HK-2 (cell line): ENCODE data around the gene GATC.
A peak's percentile ranks its signal among the peaks of the same experiment; 100 is the strongest.

Experiments
- DNase-seq: peaks from one replicate; pipeline ENCODE4 v3.0.0-alpha.2; 2018; ENCODE audit not compliant: unreplicated experiment

Gene GATC

GRCh38 chr12:120445911-120446843 lies at the start of gene GATC, which contains the start of gene TRIAP1:
GATC (plus strand) TSS chr12:120446444; CDS start chr12:120446481, 37 bp downstream.
TRIAP1 (minus strand) TSS chr12:120446384; CDS start chr12:120446372, 12 bp downstream.
- peak; percentile 82 for DNase-seq

GRCh38 chr12:120397824-120398540 lies 48.3 kb upstream of the GATC start:
- DNase-seq = peak; percentile 9

GRCh38 chr12:120399531-120399930 lies 46.7 kb upstream of the GATC start:
- DNase-seq = no peak

GRCh38 chr12:120402217-120402616 lies 44.0 kb upstream of the GATC start:
- DNase-seq = no peak

- no peak for DNase-seq
These were observed 42.4 kb upstream of the GATC start for GRCh38 chr12:120403869-120404268.

- DNase-seq = no peak
These were observed 42.0 kb upstream of the GATC start for GRCh38 chr12:120404271-120404670.

- no peak for DNase-seq
These were observed 40.2 kb upstream of the GATC start for GRCh38 chr12:120406069-120406468.

- DNase-seq = no peak
These were observed 39.7 kb upstream of the GATC start for GRCh38 chr12:120406553-120406952.

GRCh38 chr12:120408771-120409170 lies 37.5 kb upstream of the GATC start:
- DNase-seq = no peak

GRCh38 chr12:120412421-120412820 lies 33.8 kb upstream of the GATC start:
- no peak for DNase-seq

GRCh38 chr12:120413901-120414695 lies 32.1 kb upstream of the GATC start:
- DNase-seq = no peak

GRCh38 chr12:120416490-120417216 lies 29.6 kb upstream of the GATC start:
- DNase-seq = no peak

GRCh38 chr12:120417917-120418580 lies 28.2 kb upstream of the GATC start:
- DNase-seq = no peak

GRCh38 chr12:120421701-120422100 lies 24.5 kb upstream of the GATC start:
- no peak for DNase-seq

- no peak for DNase-seq
These were observed 23.3 kb upstream of the GATC start for GRCh38 chr12:120422892-120423456.

GRCh38 chr12:120425797-120426196 lies 20.4 kb upstream of the GATC start:
- DNase-seq = no peak

GRCh38 chr12:120428597-120429229 lies 17.5 kb upstream of the GATC start:
- no peak for DNase-seq

GRCh38 chr12:120429368-120429767 lies 16.9 kb upstream of the GATC start:
- no peak for DNase-seq

- DNase-seq = no peak
These were observed 13.3 kb upstream of the GATC start for GRCh38 chr12:120432772-120433525.
